SK-N-SH (cell line): ENCODE results near the gene DAGLB.

ENCODE experiments used
- EP300 ChIP-seq, 2 experiments: IDR thresholded peaks; 2 replicates each; pipeline versions ENCODE4 v1.4.0 to v1.6.1; 2012; ENCODE audit warnings: borderline replicate concordance in 1 of 2, low read depth in 1 of 2, low read length in 1 of 2
- JUND ChIP-seq: IDR thresholded peaks from 2 replicates; pipeline ENCODE4 v1.4.0; 2012
- POLR2AphosphoS5 ChIP-seq: IDR thresholded peaks from 2 replicates; pipeline ENCODE4 v1.6.1; 2012; ENCODE audit warnings: low read depth, low read length
- SIN3A ChIP-seq: IDR thresholded peaks from 2 replicates; pipeline ENCODE4 v1.6.1; 2012; ENCODE audit warnings: low read depth, mild to moderate bottlenecking, low read length, moderate library complexity, borderline replicate concordance
- TAF1 ChIP-seq: IDR thresholded peaks from 2 replicates; pipeline ENCODE4 v1.6.1; 2012; ENCODE audit warnings: low read depth, mild to moderate bottlenecking, low read length, moderate library complexity, borderline replicate concordance
- YY1 ChIP-seq: IDR thresholded peaks from 2 replicates; pipeline ENCODE4 v1.4.0; 2012; ENCODE audit warnings: low read depth, mild to moderate bottlenecking
- TF ChIP-seq, protein P1 (sequence below): fragments of 200-600 bp; sonication (generic); IDR thresholded peaks from 2 replicates; pipeline ENCODE4 v1.6.1; 2017; ENCODE audit warnings: antibody characterized with exemption, mild to moderate bottlenecking, moderate library complexity
- TF ChIP-seq, protein P2 (sequence below): IDR thresholded peaks from 2 replicates; pipeline ENCODE4 v1.4.0; 2012; ENCODE audit warnings: low read depth, borderline replicate concordance
- TF ChIP-seq, protein P3 (sequence below): IDR thresholded peaks from 2 replicates; pipeline ENCODE4 v1.6.1; 2012; ENCODE audit warnings: mild to moderate bottlenecking, low read depth, low read length, moderate library complexity
- TF ChIP-seq, protein P4 (sequence below): fragments of 150-350 bp; IDR thresholded peaks from 2 replicates; pipeline ENCODE4 v1.6.1; 2017; ENCODE audit warnings: antibody characterized with exemption, low read length, low read depth, borderline replicate concordance

DNA sequence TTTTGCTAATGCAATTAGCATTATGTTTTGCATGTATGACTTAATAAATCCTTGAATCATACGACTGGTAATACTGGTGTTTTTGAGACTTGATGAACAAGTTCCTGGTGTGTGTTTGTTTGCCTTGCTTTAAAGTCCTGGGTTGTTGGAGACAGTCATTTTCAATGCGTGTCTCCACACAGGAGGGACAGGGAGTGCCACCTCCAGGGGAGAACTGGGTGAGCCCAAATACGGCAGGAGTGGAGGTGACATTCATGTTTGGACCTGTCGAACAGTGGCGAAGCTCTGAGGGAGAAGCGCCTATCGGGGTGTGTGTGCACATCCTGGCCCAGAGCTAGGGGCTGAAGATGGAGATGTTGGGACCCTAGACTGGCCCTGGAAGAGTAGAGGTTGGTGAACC, 43.8 kb downstream of the DAGLB start:
- TF ChIP-seq POLR2AphosphoS5: no peak
- TF ChIP-seq, protein P1, sequence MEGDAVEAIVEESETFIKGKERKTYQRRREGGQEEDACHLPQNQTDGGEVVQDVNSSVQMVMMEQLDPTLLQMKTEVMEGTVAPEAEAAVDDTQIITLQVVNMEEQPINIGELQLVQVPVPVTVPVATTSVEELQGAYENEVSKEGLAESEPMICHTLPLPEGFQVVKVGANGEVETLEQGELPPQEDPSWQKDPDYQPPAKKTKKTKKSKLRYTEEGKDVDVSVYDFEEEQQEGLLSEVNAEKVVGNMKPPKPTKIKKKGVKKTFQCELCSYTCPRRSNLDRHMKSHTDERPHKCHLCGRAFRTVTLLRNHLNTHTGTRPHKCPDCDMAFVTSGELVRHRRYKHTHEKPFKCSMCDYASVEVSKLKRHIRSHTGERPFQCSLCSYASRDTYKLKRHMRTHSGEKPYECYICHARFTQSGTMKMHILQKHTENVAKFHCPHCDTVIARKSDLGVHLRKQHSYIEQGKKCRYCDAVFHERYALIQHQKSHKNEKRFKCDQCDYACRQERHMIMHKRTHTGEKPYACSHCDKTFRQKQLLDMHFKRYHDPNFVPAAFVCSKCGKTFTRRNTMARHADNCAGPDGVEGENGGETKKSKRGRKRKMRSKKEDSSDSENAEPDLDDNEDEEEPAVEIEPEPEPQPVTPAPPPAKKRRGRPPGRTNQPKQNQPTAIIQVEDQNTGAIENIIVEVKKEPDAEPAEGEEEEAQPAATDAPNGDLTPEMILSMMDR: no peak
- no peak for TF ChIP-seq JUND
- TF ChIP-seq, protein P2, sequence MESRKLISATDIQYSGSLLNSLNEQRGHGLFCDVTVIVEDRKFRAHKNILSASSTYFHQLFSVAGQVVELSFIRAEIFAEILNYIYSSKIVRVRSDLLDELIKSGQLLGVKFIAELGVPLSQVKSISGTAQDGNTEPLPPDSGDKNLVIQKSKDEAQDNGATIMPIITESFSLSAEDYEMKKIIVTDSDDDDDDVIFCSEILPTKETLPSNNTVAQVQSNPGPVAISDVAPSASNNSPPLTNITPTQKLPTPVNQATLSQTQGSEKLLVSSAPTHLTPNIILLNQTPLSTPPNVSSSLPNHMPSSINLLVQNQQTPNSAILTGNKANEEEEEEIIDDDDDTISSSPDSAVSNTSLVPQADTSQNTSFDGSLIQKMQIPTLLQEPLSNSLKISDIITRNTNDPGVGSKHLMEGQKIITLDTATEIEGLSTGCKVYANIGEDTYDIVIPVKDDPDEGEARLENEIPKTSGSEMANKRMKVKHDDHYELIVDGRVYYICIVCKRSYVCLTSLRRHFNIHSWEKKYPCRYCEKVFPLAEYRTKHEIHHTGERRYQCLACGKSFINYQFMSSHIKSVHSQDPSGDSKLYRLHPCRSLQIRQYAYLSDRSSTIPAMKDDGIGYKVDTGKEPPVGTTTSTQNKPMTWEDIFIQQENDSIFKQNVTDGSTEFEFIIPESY: no peak
- TF ChIP-seq, protein P3, sequence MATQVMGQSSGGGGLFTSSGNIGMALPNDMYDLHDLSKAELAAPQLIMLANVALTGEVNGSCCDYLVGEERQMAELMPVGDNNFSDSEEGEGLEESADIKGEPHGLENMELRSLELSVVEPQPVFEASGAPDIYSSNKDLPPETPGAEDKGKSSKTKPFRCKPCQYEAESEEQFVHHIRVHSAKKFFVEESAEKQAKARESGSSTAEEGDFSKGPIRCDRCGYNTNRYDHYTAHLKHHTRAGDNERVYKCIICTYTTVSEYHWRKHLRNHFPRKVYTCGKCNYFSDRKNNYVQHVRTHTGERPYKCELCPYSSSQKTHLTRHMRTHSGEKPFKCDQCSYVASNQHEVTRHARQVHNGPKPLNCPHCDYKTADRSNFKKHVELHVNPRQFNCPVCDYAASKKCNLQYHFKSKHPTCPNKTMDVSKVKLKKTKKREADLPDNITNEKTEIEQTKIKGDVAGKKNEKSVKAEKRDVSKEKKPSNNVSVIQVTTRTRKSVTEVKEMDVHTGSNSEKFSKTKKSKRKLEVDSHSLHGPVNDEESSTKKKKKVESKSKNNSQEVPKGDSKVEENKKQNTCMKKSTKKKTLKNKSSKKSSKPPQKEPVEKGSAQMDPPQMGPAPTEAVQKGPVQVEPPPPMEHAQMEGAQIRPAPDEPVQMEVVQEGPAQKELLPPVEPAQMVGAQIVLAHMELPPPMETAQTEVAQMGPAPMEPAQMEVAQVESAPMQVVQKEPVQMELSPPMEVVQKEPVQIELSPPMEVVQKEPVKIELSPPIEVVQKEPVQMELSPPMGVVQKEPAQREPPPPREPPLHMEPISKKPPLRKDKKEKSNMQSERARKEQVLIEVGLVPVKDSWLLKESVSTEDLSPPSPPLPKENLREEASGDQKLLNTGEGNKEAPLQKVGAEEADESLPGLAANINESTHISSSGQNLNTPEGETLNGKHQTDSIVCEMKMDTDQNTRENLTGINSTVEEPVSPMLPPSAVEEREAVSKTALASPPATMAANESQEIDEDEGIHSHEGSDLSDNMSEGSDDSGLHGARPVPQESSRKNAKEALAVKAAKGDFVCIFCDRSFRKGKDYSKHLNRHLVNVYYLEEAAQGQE: no peak
- TF ChIP-seq SIN3A: no peak
- TF ChIP-seq, protein P4, sequence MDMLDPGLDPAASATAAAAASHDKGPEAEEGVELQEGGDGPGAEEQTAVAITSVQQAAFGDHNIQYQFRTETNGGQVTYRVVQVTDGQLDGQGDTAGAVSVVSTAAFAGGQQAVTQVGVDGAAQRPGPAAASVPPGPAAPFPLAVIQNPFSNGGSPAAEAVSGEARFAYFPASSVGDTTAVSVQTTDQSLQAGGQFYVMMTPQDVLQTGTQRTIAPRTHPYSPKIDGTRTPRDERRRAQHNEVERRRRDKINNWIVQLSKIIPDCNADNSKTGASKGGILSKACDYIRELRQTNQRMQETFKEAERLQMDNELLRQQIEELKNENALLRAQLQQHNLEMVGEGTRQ: no peak
- TF ChIP-seq YY1: no peak
- TF ChIP-seq EP300 (IDR thresholded peaks at IDR 0.05; ENCODE audit: borderline replicate concordance in 1 of 2, low read depth in 1 of 2, low read length in 1 of 2): no peak
- TF ChIP-seq TAF1: no peak
